ENCODE data around the gene EIF2B1.

- TF ChIP-seq YY1 (IDR thresholded peaks at IDR 0.05; ENCODE audit: insufficient read depth, insufficient read length) (no peak), ZNF274 (IDR thresholded peaks at IDR 0.05; ENCODE audit: low read depth, low read length) (no peak)
These were observed 15.9 kb downstream of the EIF2B1 start for GRCh38 chr12:123617580-123617979.

Data from NT2/D1 (cell line).